GM04504 (cell line): ENCODE data around the gene DHCR24.

ENCODE experiments used
- DNase-seq: peaks from one replicate; pipeline ENCODE4 v3.0.0-alpha.2; 2012; ENCODE audit warnings: low read depth

The DHCR24 gene

GRCh38 chr1:54865238-54866073, 21.5 kb downstream of the DHCR24 start:
- no peak for DNase-seq

GRCh38 chr1:54864460-54865208, 22.4 kb downstream of the DHCR24 start:
- DNase-seq: no peak

- DNase-seq: no peak
Measured at GRCh38 chr1:54863267-54863665, 23.7 kb downstream of the DHCR24 start.

- DNase-seq: no peak
Measured at GRCh38 chr1:54861070-54861761, 25.8 kb downstream of the DHCR24 start.

- no peak for DNase-seq
Measured at GRCh38 chr1:54859700-54860391, 27.1 kb downstream of the DHCR24 start.

GRCh38 chr1:54857746-54858561, 29.0 kb downstream of the DHCR24 start:
- no peak for DNase-seq

GRCh38 chr1:54857141-54857540, 29.9 kb downstream of the DHCR24 start:
- no peak for DNase-seq

- no peak for DNase-seq
Measured at GRCh38 chr1:54854381-54855020, 32.5 kb downstream of the DHCR24 start.

GRCh38 chr1:54853793-54854370, 33.1 kb downstream of the DHCR24 start:
- DNase-seq: no peak

GRCh38 chr1:54853096-54853792, 33.8 kb downstream of the DHCR24 start:
- DNase-seq: no peak

GRCh38 chr1:54851936-54852524, 35.0 kb downstream of the DHCR24 start:
- DNase-seq: no peak

GRCh38 chr1:54851406-54851805, 35.6 kb downstream of the DHCR24 start:
- no peak for DNase-seq

- DNase-seq: peak; percentile 78
Measured at GRCh38 chr1:54850737-54851136, 36.3 kb downstream of the DHCR24 start.

- DNase-seq: no peak
Measured at GRCh38 chr1:54850069-54850730, 36.8 kb downstream of the DHCR24 start.

- DNase-seq: no peak
Measured at GRCh38 chr1:54849219-54850068, 37.6 kb downstream of the DHCR24 start.

GRCh38 chr1:54848134-54848948, 38.7 kb downstream of the DHCR24 start:
- DNase-seq: no peak

GRCh38 chr1:54846716-54847284, 40.2 kb downstream of the DHCR24 start:
- no peak for DNase-seq
